A549 (cell line): Measurements from ENCODE around the gene ITGAL. TPM values are rescaled to one million over a fixed set of nuclear protein-coding genes. Genes with fewer than 3 reads are reported as not detected.
"Not testable (repeated sequence)": the region's sequence is repeated elsewhere in the genome, so short reads cannot be mapped to it uniquely, and the experiment has no call there.

Experiments used
- ATAC-seq, 2 experiments: fragments of 200-7000 bp in 1 of 2; fragments of >200 bp in 1 of 2; cut with Nextera tagmentation in 1 of 2; cut with Tn5 transposase in 1 of 2; 3 replicates each; pipeline versions ENCODE4 v1.8.0 to v1.9.1; 2018 to 2020; ENCODE audit warnings: mild to moderate bottlenecking in 1 of 2, moderate library complexity in 1 of 2
- CTCF ChIA-PET: fragments of 300-600 bp; sonication (Branson Sonifier 250); formaldehyde crosslinking; extraction: SDS; loops from one replicate; lab custom pipeline; 2021; ENCODE audit warnings: antibody characterized with exemption, inconsistent platforms; lab: Yijun Ruan, JAX
- POLR2A ChIA-PET: fragments of 350-600 bp; formaldehyde crosslinking; extraction: SDS; loops from one replicate; lab custom pipeline; 2021; ENCODE audit warnings: antibody characterized with exemption, inconsistent platforms; lab: Yijun Ruan, JAX
- DNase-seq, 2 experiments: peaks; one replicate each; pipeline versions ENCODE4 v3.0.0 to v3.0.0-alpha.2; 2011 to 2016; ENCODE audit warnings: low read depth in 1 of 2, low spot score in 1 of 2
- FAIRE-seq: peaks from 2 replicates; lab custom pipeline; 2011; peaks lifted over from hg19 to GRCh38; lab: Jason Lieb, UNC
- H3K27ac ChIP-seq, 2 experiments: fragments of >200 bp; sonication (Bioruptor Twin); formaldehyde crosslinking; 3 replicates each; pipeline ENCODE4 v1.5.1; 2016 to 2017
- H3K4me1 ChIP-seq: fragments of >200 bp; sonication (Bioruptor Twin); formaldehyde crosslinking; 3 replicates; pipeline ENCODE4 v1.6.1; 2016
- H3K4me2 ChIP-seq: fragments of >200 bp; sonication (Bioruptor Twin); formaldehyde crosslinking; 3 replicates; pipeline ENCODE4 v1.6.1; 2016
- H3K4me3 ChIP-seq: fragments of >200 bp; sonication (Bioruptor Twin); formaldehyde crosslinking; 3 replicates; pipeline ENCODE4 v1.5.1; 2016
- H3K9me3 ChIP-seq: fragments of >200 bp; sonication (Bioruptor Twin); formaldehyde crosslinking; 3 replicates; pipeline ENCODE4 v1.6.1; 2016
- BHLHE40 ChIP-seq: IDR thresholded peaks from 2 replicates; pipeline ENCODE4 v1.6.1; 2012; ENCODE audit warnings: low read depth, low read length, inconsistent platforms
- CTCF ChIP-seq: fragments of >200 bp; sonication (Bioruptor Twin); formaldehyde crosslinking; IDR thresholded peaks from 3 replicates; pipeline ENCODE4 v1.5.1; 2016
- EHMT2 ChIP-seq: fragments of 200-600 bp; sonication (generic); IDR thresholded peaks from 2 replicates; pipeline ENCODE4 v1.6.1; 2016; ENCODE audit warnings: antibody characterized with exemption, low read depth, mild to moderate bottlenecking, moderate library complexity
- ELK1 ChIP-seq: fragments of 150-350 bp; IDR thresholded peaks from 2 replicates; pipeline ENCODE4 v1.6.1; 2014; ENCODE audit warnings: low read depth, mild to moderate bottlenecking, low read length
- ESRRA ChIP-seq: fragments of 150-350 bp; IDR thresholded peaks from 2 replicates; pipeline ENCODE4 v1.6.1; 2014; ENCODE audit warnings: mild to moderate bottlenecking, low read length, borderline replicate concordance
- FOXS1 ChIP-seq: fragments of 250-450 bp; sonication (Bioruptor Pico); IDR thresholded peaks from 2 replicates; pipeline ENCODE4 v1.5.0; 2020; ENCODE audit warnings: mild to moderate bottlenecking, moderate library complexity
- GATA3 ChIP-seq: IDR thresholded peaks from 2 replicates; pipeline ENCODE4 v1.6.1; 2012; ENCODE audit warnings: borderline replicate concordance
- HMGXB4 ChIP-seq: fragments of 250-450 bp; sonication (Bioruptor Pico); IDR thresholded peaks from 2 replicates; pipeline ENCODE4 v1.5.0; 2021; ENCODE audit warnings: mild to moderate bottlenecking, moderate library complexity, borderline replicate concordance
- HOXA7 ChIP-seq: fragments of 250-450 bp; sonication (Bioruptor Pico); IDR thresholded peaks from 2 replicates; pipeline ENCODE4 v1.5.0; 2020; ENCODE audit warnings: mild to moderate bottlenecking, moderate library complexity
- JUN ChIP-seq, 2 experiments: fragments of >200 bp; sonication (Bioruptor Twin); formaldehyde crosslinking; IDR thresholded peaks; 2 replicates in 1 of 2; 3 replicates in 1 of 2; pipeline ENCODE4 v1.6.1; 2016 to 2017
- KDM1A ChIP-seq: fragments of 200-600 bp; sonication (generic); IDR thresholded peaks from 2 replicates; pipeline ENCODE4 v1.6.1; 2016; ENCODE audit warnings: low read depth, mild to moderate bottlenecking
- MAFK ChIP-seq: fragments of 450-650 bp; IDR thresholded peaks from 2 replicates; pipeline ENCODE4 v1.6.1; 2014; ENCODE audit not compliant: partially characterized antibody
- NR3C1 ChIP-seq: fragments of >200 bp; sonication (Bioruptor Twin); formaldehyde crosslinking; IDR thresholded peaks from 3 replicates; pipeline ENCODE4 v1.6.1; 2017
- REST ChIP-seq: fragments of 200-600 bp; sonication (generic); IDR thresholded peaks from 2 replicates; pipeline ENCODE4 v1.6.1; 2016; ENCODE audit warnings: antibody characterized with exemption, mild to moderate bottlenecking, moderate library complexity
- SREBF2 ChIP-seq: fragments of 450-650 bp; IDR thresholded peaks from 2 replicates; pipeline ENCODE4 v1.6.1; 2014; ENCODE audit warnings: mild to moderate bottlenecking, moderate library complexity
- TFCP2L1 ChIP-seq: fragments of 250-450 bp; sonication (Bioruptor Pico); IDR thresholded peaks from 2 replicates; pipeline ENCODE4 v1.5.0; 2021; ENCODE audit warnings: mild to moderate bottlenecking
- TP53 ChIP-seq: fragments of 250-450 bp; sonication (Bioruptor Pico); IDR thresholded peaks from 2 replicates; pipeline ENCODE4 v1.5.0; 2021; ENCODE audit warnings: mild to moderate bottlenecking, moderate library complexity
- WGBS: methylation state at CpG from one replicate; pipeline ENCODE4 v1.1.6; 2017; ENCODE audit errors: missing lambda C conversion rate; 5-methylcytosine and 5-hydroxymethylcytosine counted together
- polyA plus RNA-seq, 4 experiments: library from polyadenylated mRNA; depleted of rRNA in 3 of 4; stranded (reverse); fragments of >200 nt; fragmentation: RNase III in 1 of 4; extraction: RNeasy Plus Mini Kit Qiagen cat#74134 plus additional on column Dnase treatment in 1 of 4; gene quantifications; 2 replicates in 3 of 4; 3 replicates in 1 of 4; pipeline ENCODE4 v1.2.3, GENCODE V29; 2011 to 2017

ITGAL gene
- polyA plus RNA-seq, 2 of the 4 experiments (the other 2 are of a cell fraction), result 0.17 to 0.94 TPM

- no peak for TF ChIP-seq TP53
- no peak for TF ChIP-seq HMGXB4 (CRISPR knock-in tag)
- TF ChIP-seq TFCP2L1 (CRISPR knock-in tag), result no peak
- no peak for TF ChIP-seq NR3C1
- TF ChIP-seq KDM1A, result no peak
- TF ChIP-seq JUN (IDR thresholded peaks at IDR 0.05), result no peak
- TF ChIP-seq REST, result no peak
- TF ChIP-seq GATA3, result no peak
- TF ChIP-seq MAFK, result no peak
- no peak for TF ChIP-seq CTCF
- TF ChIP-seq SREBF2, result no peak
- TF ChIP-seq FOXS1 (CRISPR knock-in tag), result no peak
- TF ChIP-seq ESRRA, result no peak
- TF ChIP-seq BHLHE40, result no peak
- TF ChIP-seq HOXA7 (CRISPR knock-in tag), result no peak
- no peak for TF ChIP-seq ELK1
- TF ChIP-seq EHMT2, result no peak
- Histone ChIP-seq H3K4me3 (no peak overlapping the region), H3K27ac (peak overlapping the region in 1 of 2 experiments; percentile 51; a peak in 3 of 6 replicates), H3K9me3 (no peaks in the 10 kb centered on the region), H3K4me1 (peaks cover 20% of the 10 kb centered on the region), H3K4me2 (peak overlapping the region; percentile 24; the same call in 2 of the 3 replicates)
- 44% methylated on average over 11 of the region's 11 CpGs for WGBS
- ChIA-PET CTCF (interaction anchor here (0.6 to 1.1 kb wide), 5 partner anchors 9 to 474 kb away, joined by 3 to 4 read pairs (median 3); no protein-coding TSS in a partner anchor), POLR2A (interaction anchor here (1.3 kb wide), 1 partner anchor 36 kb away, joined by 4 read pairs; the partner anchor contains the start of gene ZNF764)
- FAIRE-seq (no peak), DNase-seq (peak; percentile 40 to 64), ATAC-seq (no peak)
Measured at GRCh38 chr16:30521873-30522641, 49.5 kb downstream of the ITGAL start.

- not testable (repeated sequence) for FAIRE-seq, H3K27ac ChIP-seq, DNase-seq, H3K9me3 ChIP-seq, ATAC-seq, H3K4me3 ChIP-seq
- WGBS, result 90% methylated on average over 12 of the region's 12 CpGs
- Histone ChIP-seq H3K4me2 (peak overlapping the region; percentile 24; the same call in 2 of the 3 replicates), H3K4me1 (peaks cover 24% of the 10 kb centered on the region)
- ChIA-PET POLR2A (interaction anchor here (1.3 kb wide), 1 partner anchor 35 kb away, joined by 4 read pairs; the partner anchor contains the start of gene ZNF764), CTCF (interaction anchor here (0.9 to 2.4 kb wide), 5 partner anchors 10 to 475 kb away, joined by 3 to 9 read pairs (median 3); partner anchors contain the start of gene DCTPP1)
Measured at GRCh38 chr16:30522702-30523463, 50.3 kb downstream of the ITGAL start.
